HG02938 (cell line): Measurements from ENCODE around the gene PLD2.
"Not testable (repeated sequence)": the region's sequence is repeated elsewhere in the genome, so short reads cannot be mapped to it uniquely, and the experiment has no call there.

Experiments used
- ATAC-seq: cut with Tn5 transposase; IDR thresholded peaks from one replicate; pipeline ENCODE4 v1.9.1; 2021; ENCODE audit warnings: mild to moderate bottlenecking, moderate library complexity; ENCODE audit not compliant: unreplicated experiment

Gene PLD2

DNA sequence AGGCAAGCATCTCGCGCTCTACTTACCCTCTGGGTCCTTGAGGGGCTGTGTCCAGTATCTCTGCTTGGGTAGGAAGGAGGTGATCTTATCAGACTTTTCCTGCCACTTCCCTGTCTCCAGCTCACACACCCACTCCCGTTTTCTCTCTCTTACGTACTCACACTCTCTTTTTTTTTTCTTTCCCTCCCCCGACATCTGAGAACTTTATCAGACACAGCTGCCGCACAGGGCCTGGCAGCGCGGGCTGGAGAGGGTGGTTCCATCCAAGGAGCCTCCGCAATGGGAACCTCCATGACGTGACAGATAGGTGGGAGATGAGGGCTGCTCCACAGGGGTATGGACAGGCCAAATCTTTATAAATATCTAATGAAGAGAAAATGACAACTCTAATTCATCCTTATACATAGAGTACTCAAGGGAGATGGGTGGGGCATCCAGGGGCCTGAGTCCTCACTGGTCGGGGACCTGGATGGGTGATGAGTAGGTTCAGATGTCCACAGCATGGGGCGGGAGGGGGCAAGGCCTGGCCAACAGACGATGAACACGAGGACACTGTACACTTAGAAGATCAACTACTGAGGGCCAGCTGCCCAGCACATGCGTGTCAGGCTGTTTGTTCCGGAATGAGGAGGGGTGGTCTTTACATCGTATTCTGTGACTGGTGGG is 49.5 kb downstream of the PLD2 start:
- ATAC-seq = no peak

DNA sequence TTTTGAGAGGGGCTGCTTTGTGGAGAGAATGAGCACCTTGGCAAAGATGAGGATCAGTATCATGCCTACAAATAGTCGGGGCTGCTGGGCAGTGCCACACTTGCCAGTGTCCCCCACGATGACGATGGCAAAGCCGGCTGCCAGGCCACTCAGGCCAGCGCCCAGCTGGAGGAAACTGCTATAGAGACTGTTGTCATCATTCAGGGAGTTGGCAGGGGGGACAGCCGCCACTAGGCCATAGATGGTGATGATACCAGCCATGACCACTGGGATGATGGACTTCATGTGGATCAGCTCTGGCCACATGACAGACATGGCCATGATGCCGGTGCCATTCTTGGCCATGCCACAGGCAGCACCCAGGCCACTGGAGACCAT is 50.0 kb downstream of the PLD2 start:
- ATAC-seq = no peak

DNA sequence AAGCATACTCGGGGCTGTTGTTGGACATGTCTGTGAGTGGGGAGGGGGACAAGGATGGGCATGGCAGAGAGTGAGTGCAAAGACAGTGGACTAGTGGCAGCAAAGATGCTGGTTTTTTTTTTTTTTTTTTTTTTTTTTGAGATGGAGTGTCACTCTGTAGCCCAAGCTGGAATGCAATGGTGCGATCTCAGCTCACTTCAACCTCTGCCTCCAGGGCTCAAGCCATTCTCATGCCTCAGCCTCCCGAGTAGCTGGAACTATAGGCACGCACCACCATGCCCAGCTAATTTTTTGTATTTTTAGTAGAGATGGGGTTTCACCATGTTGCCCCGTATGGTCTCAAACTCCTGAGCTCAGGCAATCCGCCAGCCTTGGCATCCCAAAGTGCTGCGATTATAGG is 50.4 kb downstream of the PLD2 start:
- ATAC-seq = not testable (repeated sequence)

DNA sequence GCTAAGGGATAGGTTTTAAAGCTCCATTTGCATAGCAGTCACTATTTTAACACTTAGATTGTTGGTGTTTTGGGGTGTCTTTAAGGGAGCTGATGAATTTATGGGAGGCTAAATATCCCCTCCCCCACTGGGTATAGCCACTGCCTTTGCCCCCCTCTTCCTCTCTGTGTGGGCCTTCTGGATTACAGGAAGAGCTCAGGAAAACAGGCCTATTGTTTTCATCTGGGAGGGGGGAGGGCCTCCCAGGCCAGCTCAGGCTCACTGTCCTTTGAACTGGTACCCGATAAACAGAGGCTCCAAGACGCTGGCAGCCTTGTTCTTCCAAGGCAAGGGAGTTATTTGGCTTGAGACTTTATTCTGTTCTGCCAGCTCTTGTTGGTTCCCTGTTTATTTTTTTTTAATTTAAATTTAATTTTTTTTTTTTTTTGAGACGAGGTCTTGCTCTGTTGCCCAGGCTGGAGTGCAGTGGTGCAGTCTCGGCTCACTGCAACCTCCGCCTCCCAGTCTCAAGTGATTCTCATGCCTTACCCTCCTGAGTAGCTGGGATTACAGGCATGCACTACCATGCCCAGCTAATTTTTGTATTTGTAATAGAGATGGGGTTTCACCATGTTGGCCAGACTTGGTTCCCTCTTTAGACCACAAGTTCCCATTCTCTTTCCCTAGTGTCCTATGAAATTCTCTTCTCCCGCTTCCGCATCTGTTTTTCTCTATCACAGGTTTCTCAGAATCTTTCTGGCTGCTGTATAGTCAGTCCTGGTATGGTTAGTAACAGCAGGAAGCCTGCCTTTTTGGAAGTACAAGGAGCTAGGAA is 51.3 kb downstream of the PLD2 start:
- ATAC-seq = no peak

DNA sequence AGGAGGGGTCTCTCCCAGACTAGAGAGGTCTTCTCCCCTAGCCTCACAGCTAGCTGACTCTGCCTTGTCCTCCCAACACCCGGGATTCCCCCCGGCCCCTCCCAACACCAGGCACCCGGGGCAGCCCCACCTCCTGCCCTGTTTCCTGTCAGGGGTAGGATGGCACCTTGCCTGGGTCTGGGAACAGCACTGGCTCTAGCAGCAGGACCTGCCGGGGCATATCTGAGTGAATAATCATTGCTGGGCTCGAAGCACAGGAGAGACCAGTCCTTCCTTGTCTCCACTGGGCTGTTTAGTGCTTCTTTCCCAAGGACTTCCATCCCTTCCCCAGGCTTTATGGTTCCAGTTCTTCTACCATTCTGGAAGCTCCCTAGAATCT is 51.9 kb downstream of the PLD2 start:
- ATAC-seq = no peak

DNA sequence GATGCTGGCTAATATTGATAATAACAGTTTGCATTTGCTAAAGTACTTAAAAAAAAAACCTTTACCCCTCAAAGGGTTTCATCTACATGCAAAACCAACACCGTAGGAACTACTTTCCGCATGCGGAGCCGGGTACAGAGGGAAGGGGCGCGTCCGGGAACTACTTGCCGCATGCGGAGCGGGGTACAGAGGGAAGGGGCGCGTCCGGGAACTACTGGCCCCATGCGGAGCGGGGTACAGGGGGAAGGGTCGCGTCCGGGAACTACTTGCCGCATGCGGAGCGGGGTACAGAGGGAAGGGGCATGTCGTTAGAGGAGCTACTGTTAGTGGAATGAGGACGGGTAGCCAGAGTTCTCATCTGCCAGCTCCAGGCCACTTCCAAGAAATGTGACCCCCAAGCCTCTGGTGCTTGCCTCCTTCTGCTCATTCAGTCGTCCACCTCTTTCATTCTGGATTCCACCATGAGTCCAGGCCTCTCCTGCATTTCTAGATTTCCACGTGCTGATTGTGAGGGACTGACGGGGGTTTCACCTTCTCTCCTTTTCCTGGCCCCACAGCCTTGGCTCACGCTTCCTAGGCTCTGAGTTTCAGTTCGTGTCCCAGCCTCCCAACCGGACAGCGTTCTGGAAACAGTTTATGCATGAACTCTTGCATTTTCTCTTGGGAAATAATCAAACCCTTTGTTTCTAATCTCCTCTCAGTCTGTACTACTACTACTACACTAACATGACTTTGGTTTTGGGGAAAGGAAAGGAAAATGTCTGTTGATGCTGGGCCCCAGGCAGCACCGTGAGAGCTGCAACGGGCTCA is 53.1 kb downstream of the PLD2 start:
- ATAC-seq = no peak

DNA sequence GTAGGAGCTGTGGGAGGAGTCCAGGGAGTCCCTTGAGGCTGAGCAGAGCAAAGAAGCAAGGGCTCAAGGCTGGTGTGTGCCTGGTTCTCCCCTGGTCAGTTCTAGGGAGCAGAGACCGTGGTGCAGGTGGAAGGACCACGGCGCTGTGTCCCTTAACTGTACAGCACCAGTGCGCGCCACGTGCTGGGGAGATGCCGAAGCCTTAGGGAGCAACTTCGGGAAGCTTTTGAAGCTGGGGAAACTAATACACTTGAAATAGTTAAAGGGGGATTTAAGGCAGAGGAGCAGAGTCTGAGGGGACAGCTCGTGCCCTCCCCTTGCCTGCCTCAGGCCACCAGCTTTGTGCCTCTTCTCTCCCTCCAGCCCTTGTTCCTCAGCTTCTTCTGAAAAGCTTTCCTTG is 53.7 kb downstream of the PLD2 start:
- no peak for ATAC-seq

DNA sequence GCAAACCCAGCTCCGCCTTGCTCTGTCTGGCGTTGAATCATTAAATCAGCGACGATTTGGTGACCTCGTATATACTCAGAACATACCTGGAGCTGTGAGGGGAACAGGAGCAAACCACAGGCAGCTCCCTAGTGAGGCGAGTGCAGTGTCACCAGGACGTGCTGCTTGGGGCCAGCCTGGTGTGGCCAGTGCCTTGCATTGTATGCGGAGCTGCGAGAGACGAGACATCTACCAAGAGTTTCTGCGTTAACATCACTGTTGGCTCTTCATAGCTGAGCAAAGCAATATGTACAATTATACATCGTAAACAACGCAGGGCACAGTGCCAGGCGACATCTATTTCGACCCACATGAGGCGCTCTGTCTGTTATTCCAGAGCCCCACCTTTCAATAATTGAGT is 54.1 kb downstream of the PLD2 start:
- ATAC-seq = no peak

DNA sequence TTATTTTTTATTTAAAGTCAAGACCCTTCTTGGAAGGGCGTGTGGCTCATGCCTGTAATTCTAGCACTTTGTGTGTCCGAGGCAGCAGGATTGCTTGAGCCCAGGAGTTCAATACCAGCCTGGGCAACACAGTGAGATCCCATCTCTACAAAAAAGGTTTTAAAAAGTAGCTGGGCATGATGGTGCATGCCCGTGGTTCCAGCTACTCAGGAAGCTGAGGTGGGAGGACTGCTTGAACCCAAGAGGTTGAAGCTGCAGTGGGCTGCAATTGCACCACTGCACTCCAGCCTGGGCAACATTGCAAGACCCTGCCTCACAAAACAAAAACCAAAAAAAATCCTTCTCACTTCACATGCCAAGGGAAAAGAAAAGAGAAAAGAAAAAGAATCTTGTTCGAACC is 55.8 kb downstream of the PLD2 start:
- ATAC-seq = no peak

DNA sequence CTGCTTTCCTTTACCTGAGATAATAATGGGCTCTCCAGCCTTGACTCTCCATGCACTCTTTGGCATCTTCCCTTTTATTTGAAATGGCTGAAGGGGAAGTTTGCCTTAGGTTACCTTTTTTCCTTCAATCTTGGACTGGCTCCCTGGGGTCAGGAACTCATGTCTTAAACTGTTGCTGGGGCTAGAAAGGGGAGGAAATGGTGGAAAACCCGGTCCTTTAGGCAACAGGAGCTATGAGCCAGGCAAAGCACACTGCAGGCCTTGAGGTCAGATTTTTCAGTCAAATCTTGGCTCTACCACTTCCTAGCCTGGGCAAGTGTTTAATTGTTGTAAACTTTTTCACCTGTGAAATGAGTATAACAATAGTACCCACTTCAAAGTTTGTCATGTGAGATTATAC is 56.4 kb downstream of the PLD2 start:
- no peak for ATAC-seq

DNA sequence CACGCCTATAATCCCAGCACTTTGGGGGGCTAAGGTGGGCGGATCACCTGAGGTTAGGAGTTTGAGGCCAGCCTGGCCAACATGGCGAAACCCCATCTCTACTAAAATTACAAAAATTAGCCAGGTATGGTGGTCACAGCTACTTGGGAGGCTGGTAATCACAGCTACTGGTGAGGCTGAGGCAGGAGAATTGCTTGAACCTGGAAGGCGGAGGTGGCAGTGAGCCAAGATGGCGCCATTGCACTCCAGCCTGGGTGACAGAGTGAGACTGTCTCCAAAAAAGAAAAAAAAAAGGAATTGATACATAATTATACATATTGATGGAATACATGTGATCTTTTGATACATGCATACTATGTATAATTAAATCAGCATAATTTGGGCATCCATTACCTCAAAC is 60.6 kb downstream of the PLD2 start:
- not testable (repeated sequence) for ATAC-seq

DNA sequence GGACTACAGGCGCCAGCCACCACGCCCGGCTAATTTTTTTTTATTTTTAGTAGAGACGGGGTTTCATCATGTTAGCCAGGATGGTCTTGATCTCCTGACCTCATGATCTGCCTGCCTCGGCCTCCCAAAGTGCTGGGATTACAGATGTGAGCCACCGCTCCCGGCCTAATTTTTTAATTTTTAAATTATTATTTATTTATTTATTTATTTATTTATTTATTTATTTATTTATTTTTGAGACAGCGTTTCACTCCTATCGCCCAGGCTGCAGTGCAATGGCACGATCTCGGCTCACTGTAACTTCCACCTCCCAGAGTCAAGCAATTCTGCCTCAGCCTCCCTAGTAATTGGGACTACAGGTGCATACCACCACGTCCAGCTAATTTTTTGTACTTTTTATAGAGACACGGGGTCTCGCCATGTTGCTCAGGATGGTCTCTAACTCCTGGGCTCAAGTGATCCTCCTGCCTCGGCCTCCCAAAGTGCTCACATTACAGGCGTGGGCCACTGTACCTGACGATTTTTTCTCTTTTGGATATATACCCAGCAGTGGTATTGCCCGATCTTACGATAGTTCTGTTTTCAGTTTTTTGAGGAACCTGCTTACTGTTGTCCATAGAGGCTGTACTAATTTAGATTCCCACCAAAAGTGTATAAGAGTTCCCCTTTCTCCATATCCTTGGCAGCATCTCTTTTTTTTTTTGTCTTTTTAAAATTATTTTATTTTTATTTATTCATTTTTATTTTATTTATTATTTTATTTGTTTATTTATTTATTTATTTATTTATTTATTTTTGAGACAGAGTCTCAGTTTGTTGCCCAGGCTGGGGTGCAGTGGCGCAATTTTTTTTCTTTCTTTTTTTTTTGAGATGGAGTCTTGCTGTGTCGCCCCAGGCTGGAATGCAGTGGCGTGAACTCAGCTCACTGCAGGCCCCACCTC is 62.4 kb downstream of the PLD2 start:
- not testable (repeated sequence) for ATAC-seq

DNA sequence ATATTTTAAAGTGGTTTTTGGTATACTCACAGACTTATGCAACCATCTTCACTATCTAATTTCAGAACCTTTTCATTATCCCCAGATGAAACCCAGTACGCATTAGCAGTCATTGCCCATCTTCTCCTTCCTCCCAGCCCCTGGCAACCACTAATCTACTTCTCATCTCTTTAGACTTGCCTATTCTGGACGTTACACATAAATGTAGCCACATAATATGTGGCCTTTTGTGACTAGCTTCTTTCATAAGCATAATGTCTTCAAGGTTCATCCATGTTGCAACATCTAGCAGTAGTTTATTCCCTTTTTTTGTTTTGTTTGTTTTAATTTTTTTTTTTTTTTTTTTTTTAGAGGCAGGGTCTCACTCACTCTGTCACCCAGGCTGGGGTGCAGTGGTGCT is 63.9 kb downstream of the PLD2 start:
- ATAC-seq = no peak

DNA sequence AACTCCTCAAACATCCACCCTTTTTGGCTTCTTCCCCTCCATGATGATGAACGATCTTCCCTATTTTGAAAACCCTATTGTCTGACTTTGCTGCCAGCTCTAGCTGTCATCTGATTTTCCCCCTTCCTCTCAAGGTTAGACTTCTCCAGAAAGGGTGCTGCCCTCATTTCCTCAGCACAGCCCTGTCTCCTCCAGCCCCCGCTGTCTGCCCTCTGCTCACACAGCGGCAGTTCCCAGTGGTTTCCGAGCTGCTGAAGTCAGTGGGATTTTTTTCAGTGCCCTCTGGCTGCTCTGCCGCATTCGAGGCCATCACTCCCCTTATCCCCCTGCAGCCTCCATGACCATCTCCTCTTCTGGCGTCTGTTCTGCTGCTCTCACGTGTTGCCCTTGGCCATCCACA is 65.8 kb downstream of the PLD2 start:
- no peak for ATAC-seq
